Hepatocyte (in vitro differentiated cells): Measurements from ENCODE around the gene CNTNAP1. TPM values are rescaled to one million over a fixed set of nuclear protein-coding genes. Genes with fewer than 3 reads are reported as not detected.

Source experiments
- DNase-seq: peaks from one replicate; pipeline ENCODE4 v3.0.0-alpha.2; 2016; ENCODE audit warnings: low spot score
- H2AFZ ChIP-seq: fragments of 200-600 bp; sonication (generic); 2 replicates; pipeline ENCODE4 v1.6.0; 2016; ENCODE audit warnings: antibody characterized with exemption, mild to moderate bottlenecking
- H3K27ac ChIP-seq: fragments of 200-600 bp; sonication (generic); 2 replicates; pipeline ENCODE4 v1.5.1; 2016; ENCODE audit warnings: mild to moderate bottlenecking
- H3K27me3 ChIP-seq: fragments of 200-600 bp; sonication (generic); 2 replicates; pipeline ENCODE4 v1.6.1; 2016
- H3K36me3 ChIP-seq: fragments of 200-600 bp; sonication (generic); replicated peaks from 2 replicates; pipeline ENCODE4 v1.5.1; 2016; ENCODE audit warnings: low read depth; ENCODE audit not compliant: insufficient read depth
- H3K4me1 ChIP-seq: fragments of 200-600 bp; sonication (generic); 2 replicates; pipeline ENCODE4 v1.5.1; 2016; ENCODE audit warnings: mild to moderate bottlenecking, moderate library complexity; ENCODE audit not compliant: insufficient read depth
- H3K4me2 ChIP-seq: fragments of 200-600 bp; sonication (generic); 2 replicates; pipeline ENCODE4 v1.6.0; 2016
- H3K4me3 ChIP-seq: fragments of 200-600 bp; sonication (generic); 2 replicates; pipeline ENCODE4 v1.5.1; 2016; ENCODE audit warnings: mild to moderate bottlenecking
- H3K79me2 ChIP-seq: fragments of 200-600 bp; sonication (generic); 2 replicates; pipeline ENCODE4 v1.6.0; 2017; ENCODE audit warnings: mild to moderate bottlenecking
- H3K9me2 ChIP-seq: fragments of 200-600 bp; sonication (generic); replicated peaks from 2 replicates; pipeline ENCODE4 v1.6.0; 2017; ENCODE audit warnings: mild to moderate bottlenecking; ENCODE audit not compliant: insufficient read depth
- H3K9me3 ChIP-seq: fragments of 200-600 bp; sonication (generic); 2 replicates; pipeline ENCODE4 v1.5.1; 2016; ENCODE audit warnings: low read depth, mild to moderate bottlenecking
- H4K20me1 ChIP-seq: fragments of 200-600 bp; sonication (generic); 2 replicates; pipeline ENCODE4 v1.6.0; 2016; ENCODE audit warnings: mild to moderate bottlenecking; ENCODE audit not compliant: insufficient read depth, poor library complexity, severe bottlenecking
- EZH2 ChIP-seq: fragments of 200-600 bp; sonication (generic); IDR thresholded peaks from 2 replicates; pipeline ENCODE4 v1.6.1; 2016; ENCODE audit warnings: antibody characterized with exemption, mild to moderate bottlenecking, borderline replicate concordance
- EZH2phosphoT487 ChIP-seq: fragments of 200-600 bp; sonication (generic); IDR thresholded peaks from one replicate; pipeline ENCODE4 v1.6.1; 2018; ENCODE audit warnings: antibody characterized with exemption, mild to moderate bottlenecking, low read depth, moderate library complexity; ENCODE audit not compliant: unreplicated experiment, severe bottlenecking
- WGBS: methylation state at CpG from one replicate; pipeline ENCODE4 v1.1.6; 2016; ENCODE audit warnings: low lambda C conversion rate; ENCODE audit errors: missing lambda C conversion rate; 5-methylcytosine and 5-hydroxymethylcytosine counted together
- polyA plus RNA-seq: library from polyadenylated mRNA; unstranded; fragments of >200 nt; fragmentation: Nextera tagmentation; extraction: Ambion mirVana; gene quantifications from 2 replicates; pipeline ENCODE4 v1.2.1, GENCODE V29; 2016
- total RNA-seq: library from RNA; depleted of rRNA; stranded (reverse); fragments of >200 nt; gene quantifications from 2 replicates; pipeline ENCODE4 v1.2.3, GENCODE V29; 2014
- TF ChIP-seq, protein P1 (sequence below): fragments of 200-600 bp; sonication (generic); IDR thresholded peaks from 2 replicates; pipeline ENCODE4 v1.5.1; 2016; ENCODE audit warnings: antibody characterized with exemption, mild to moderate bottlenecking; ENCODE audit not compliant: poor library complexity

The CNTNAP1 gene
- total and polyA plus RNA-seq, 2 experiments from 2014 or later: 2.6 to 4.4 TPM

DNA sequence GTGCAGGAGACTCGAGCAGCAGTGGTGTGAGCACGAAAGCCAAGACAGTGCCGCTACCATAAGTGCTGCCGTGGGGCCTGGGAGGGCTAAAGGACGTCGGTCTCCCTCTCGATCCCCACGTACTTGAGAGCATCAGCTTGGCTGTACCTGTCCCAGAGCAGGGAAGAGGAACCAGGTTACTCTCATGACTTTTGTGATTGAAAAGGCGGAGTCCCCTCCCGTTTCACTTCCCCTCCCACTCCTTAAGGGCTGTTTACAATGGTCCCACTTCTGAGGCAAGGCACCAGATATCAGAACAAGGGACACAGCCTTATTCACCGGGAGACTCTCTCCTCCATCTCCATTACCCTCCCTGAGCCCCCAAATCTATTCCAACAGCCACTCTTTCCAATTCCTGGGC lies 20.1 kb downstream of the CNTNAP1 start:
- 90% methylated on average over 11 of the region's 11 CpGs for WGBS

DNA sequence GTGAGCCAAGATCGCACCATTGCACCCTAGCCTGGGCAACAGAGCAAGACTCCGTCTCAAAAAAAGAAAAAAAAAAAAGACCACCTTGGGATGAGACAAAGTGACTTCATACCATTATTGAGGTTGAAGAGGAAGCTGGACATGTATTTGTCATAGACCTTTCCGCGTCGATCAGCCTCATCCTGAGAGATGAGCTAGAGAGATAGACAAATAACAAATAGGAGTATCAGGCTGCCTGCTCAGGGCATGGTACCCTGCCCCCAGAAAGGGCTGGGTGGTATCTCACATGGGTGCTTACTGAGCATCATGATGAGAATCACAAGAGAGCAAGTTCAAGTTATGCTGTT lies 22.1 kb downstream of the CNTNAP1 start:
- Histone ChIP-seq H3K9me2 (no peaks in the 10 kb centered on the region), H3K27me3 (no peaks in the 10 kb centered on the region), H3K36me3 (no peaks in the 10 kb centered on the region), H3K79me2 (no peaks in the 10 kb centered on the region), H4K20me1 (no peaks in the 10 kb centered on the region), H3K4me2 (no peak overlapping the region), H2AFZ (no peak overlapping the region), H3K9me3 (no peaks in the 10 kb centered on the region), H3K4me1 (no peaks in the 10 kb centered on the region), H3K27ac (no peak overlapping the region), H3K4me3 (no peak overlapping the region)
- no peak for DNase-seq
- TF ChIP-seq, protein P1, sequence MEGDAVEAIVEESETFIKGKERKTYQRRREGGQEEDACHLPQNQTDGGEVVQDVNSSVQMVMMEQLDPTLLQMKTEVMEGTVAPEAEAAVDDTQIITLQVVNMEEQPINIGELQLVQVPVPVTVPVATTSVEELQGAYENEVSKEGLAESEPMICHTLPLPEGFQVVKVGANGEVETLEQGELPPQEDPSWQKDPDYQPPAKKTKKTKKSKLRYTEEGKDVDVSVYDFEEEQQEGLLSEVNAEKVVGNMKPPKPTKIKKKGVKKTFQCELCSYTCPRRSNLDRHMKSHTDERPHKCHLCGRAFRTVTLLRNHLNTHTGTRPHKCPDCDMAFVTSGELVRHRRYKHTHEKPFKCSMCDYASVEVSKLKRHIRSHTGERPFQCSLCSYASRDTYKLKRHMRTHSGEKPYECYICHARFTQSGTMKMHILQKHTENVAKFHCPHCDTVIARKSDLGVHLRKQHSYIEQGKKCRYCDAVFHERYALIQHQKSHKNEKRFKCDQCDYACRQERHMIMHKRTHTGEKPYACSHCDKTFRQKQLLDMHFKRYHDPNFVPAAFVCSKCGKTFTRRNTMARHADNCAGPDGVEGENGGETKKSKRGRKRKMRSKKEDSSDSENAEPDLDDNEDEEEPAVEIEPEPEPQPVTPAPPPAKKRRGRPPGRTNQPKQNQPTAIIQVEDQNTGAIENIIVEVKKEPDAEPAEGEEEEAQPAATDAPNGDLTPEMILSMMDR: no peak
- no peak for TF ChIP-seq EZH2phosphoT487
- TF ChIP-seq EZH2: no peak
- WGBS: 98% methylated on average over 5 of the region's 5 CpGs

More for the DNA sequence above, 20.1 kb downstream of the CNTNAP1 start:
- no peaks in the 10 kb centered on the region for H3K4me1 ChIP-seq
- no peaks in the 10 kb centered on the region for H3K9me3 ChIP-seq
- no peaks in the 10 kb centered on the region for H3K9me2 ChIP-seq
- H3K4me3 ChIP-seq: no peak overlapping the region
- H3K4me2 ChIP-seq: no peak overlapping the region
- no peaks in the 10 kb centered on the region for H4K20me1 ChIP-seq
- H3K79me2 ChIP-seq: no peaks in the 10 kb centered on the region
- no peak for TF ChIP-seq EZH2phosphoT487
- TF ChIP-seq, protein P1: no peak
- TF ChIP-seq EZH2: no peak
- H3K27ac ChIP-seq: no peak overlapping the region
- H3K36me3 ChIP-seq: no peaks in the 10 kb centered on the region
- DNase-seq: no peak
- H2AFZ ChIP-seq: no peak overlapping the region
- no peaks in the 10 kb centered on the region for H3K27me3 ChIP-seq

DNA sequence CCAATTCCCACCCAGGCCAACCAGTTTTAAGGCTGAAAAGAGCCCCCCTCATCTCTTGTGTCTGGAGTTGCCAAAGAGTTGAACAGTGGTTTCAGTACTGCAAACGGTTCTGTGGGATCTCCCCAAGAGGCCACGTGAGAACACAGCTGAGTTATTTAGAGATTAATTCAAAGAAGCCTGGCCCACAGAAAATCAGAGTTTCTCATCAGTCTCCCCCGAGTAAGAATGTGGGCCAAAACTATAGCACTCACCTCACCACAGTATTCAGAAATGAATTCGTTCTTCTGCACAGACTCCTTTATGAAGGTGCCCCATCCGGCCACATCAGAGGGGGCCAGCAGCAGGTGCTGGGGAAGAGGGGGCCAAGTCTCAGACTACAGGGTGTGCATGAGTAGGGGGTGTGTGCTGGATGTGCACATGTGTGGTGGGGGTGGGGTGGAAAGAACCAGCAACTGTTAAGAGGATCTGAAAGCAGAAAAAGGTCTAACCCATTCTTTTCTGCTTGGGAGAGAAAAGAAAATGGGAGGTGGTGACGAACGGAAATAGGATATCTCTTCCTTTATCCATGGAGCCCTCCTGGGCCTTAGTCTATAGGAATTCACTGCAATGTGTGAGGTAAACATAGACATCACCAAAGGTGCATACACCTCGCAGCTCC lies 22.6 kb downstream of the CNTNAP1 start:
- Histone ChIP-seq H3K9me2 (no peaks in the 10 kb centered on the region), H3K4me2 (no peak overlapping the region), H4K20me1 (no peaks in the 10 kb centered on the region), H3K9me3 (no peaks in the 10 kb centered on the region), H2AFZ (no peak overlapping the region), H3K4me3 (no peak overlapping the region), H3K4me1 (no peaks in the 10 kb centered on the region), H3K27me3 (no peaks in the 10 kb centered on the region), H3K79me2 (no peaks in the 10 kb centered on the region), H3K36me3 (no peaks in the 10 kb centered on the region), H3K27ac (no peak overlapping the region)
- WGBS: 93% methylated on average over 8 of the region's 8 CpGs
- no peak for DNase-seq
- TF ChIP-seq EZH2phosphoT487 (no peak), EZH2 (no peak)
- TF ChIP-seq, protein P1: no peak

DNA sequence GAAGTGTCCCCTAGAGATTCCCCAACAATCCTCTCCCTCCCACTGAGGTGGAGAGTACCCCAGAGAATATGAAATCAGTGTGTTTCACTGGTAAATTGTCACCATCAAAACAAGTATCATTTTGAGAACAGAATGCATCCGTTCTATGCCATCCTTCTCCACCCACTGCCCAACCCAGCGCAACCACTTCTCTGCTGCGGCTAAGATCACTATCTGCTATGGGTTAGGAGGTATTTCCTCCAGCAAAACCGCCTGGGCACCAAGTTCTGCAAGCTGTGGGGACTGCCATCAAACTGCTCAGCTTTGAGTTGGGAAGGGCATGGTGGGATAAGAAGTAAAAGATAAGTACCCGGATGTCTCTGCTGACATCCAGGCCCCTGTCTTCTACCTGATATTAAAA lies 24.4 kb downstream of the CNTNAP1 start:
- H3K9me3 ChIP-seq: no peaks in the 10 kb centered on the region
- no peaks in the 10 kb centered on the region for H3K27me3 ChIP-seq
- no peaks in the 10 kb centered on the region for H3K9me2 ChIP-seq
- H3K4me3 ChIP-seq: no peak overlapping the region
- H3K27ac ChIP-seq: no peak overlapping the region
- H3K36me3 ChIP-seq: no peaks in the 10 kb centered on the region
- no peaks in the 10 kb centered on the region for H4K20me1 ChIP-seq
- H3K79me2 ChIP-seq: no peaks in the 10 kb centered on the region
- DNase-seq: no peak
- 89% methylated on average over 5 of the region's 5 CpGs for WGBS
- H2AFZ ChIP-seq: no peak overlapping the region
- no peak overlapping the region for H3K4me2 ChIP-seq
- TF ChIP-seq, protein P1: no peak
- TF ChIP-seq EZH2phosphoT487 (no peak), EZH2 (no peak)
- H3K4me1 ChIP-seq: no peaks in the 10 kb centered on the region
